ENCODE data around the gene WWOX.

GRCh38 chr16:78633551-78633950 is 534.1 kb downstream of the WWOX start:
- TF ChIP-seq POLR2AphosphoS5 (IDR thresholded peaks at IDR 0.05) (no peak), POLR2A (IDR thresholded peaks at IDR 0.05) (no peak), CTCF (IDR thresholded peaks at IDR 0.05) (no peak), EP300 (IDR thresholded peaks at IDR 0.05) (no peak)
